Tibial artery (tissue), 4 donors: Measurements from ENCODE around the gene CEP131.
"Not testable (repeated sequence)": the region's sequence is repeated elsewhere in the genome, so short reads cannot be mapped to it uniquely, and the experiment has no call there.

Experiments
- DNase-seq, 2 donors: peaks; one replicate each; pipeline ENCODE4 v3.0.0-alpha.2; 2019
- H3K27ac ChIP-seq, 2 donors: fragments of 200-600 bp; sonication (generic) in 1 of 2; 1 replicate in 1 of 2; 2 replicates in 1 of 2; pipeline ENCODE4 v1.5.1; 2018 to 2019; ENCODE audit warnings: mild to moderate bottlenecking in 1 of 2
- H3K27me3 ChIP-seq, 2 donors: fragments of 200-600 bp; sonication (generic) in 1 of 2; one replicate each; pipeline versions ENCODE4 v1.5.1 to v1.6.0; 2016 to 2019
- H3K36me3 ChIP-seq, 3 donors: fragments of 200-600 bp; sonication (generic) in 2 of 3; one replicate each; pipeline ENCODE4 v1.5.1; 2016 to 2019; ENCODE audit warnings: mild to moderate bottlenecking in 2 of 3
- H3K4me1 ChIP-seq, 4 donors: fragments of 200-600 bp; sonication (generic) in 2 of 4; 1 replicate in 3 of 4; 2 replicates in 1 of 4; pipeline ENCODE4 v1.5.1; 2016 to 2019
- H3K4me3 ChIP-seq, 2 donors: fragments of 200-600 bp; sonication (generic) in 1 of 2; 1 replicate in 1 of 2; 2 replicates in 1 of 2; pipeline ENCODE4 v1.5.1; 2018 to 2019; ENCODE audit warnings: mild to moderate bottlenecking in 2 of 2
- H3K9me3 ChIP-seq, 3 donors: fragments of 200-600 bp; sonication (generic) in 1 of 3; one replicate each; pipeline ENCODE4 v1.5.1; 2016 to 2019
- intact Hi-C: fragments of 100-400 bp; cut with DNase I; formaldehyde crosslinking; loops from one replicate; pipeline ENCODE4 v1.15.0; 2023; ENCODE audit warnings: low total_unique reads
- TF ChIP-seq, protein P1 (sequence below), 2 experiments: fragments of 200-600 bp in 1 of 2; fragments of 450-650 bp in 1 of 2; IDR thresholded peaks; one replicate each; pipeline ENCODE4 v1.5.1; 2017 to 2019; ENCODE audit warnings: antibody characterized with exemption in 2 of 2, mild to moderate bottlenecking in 1 of 2, moderate library complexity in 1 of 2

Gene CEP131

DNA sequence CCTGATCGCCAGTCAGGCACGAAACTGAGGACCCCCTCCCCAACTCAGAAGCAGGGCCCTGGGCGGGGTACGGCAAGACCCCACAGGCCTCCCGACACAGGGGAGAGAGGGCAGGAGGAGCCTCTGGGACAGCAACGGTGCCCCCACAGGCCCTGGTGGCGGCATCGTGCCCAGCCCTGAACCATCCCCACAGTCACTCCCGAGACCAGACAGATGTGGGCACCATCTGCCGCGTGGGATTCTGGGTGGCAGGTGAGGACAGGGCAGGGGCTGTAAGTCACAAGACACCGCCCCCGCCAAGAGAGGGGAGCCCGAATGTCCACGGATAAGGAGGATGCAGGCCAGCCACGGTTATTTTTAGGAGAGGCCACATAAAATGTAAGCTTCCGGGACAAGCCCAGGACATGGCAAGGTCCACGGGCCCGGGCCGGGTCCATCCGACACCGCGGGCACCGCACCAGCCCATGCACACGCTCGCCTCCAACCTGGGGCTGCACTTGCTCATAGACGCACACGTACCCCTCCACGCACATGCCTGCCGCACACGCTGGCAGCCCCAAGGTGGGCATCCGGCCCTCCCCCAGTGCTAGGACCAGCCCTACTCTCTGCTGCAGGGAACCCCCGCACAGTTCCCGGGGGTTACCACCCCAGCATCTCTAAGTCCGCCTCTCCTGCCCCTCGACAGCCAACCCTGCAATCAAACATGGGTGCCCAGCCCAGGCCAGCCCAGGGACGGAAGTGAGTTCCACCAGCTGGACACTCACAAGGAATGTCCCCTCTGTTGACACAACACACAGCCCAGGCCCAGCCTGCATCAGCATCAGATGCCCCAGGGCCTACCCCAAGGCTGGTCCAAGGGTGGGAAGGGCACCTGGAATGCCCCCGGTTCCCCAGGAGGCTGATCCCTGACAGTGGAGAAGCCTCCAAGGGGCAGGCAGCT lies 65.6 kb downstream of the CEP131 start:
- intact Hi-C loops, result no loop called here
- Histone ChIP-seq H3K9me3 (no peaks in the 10 kb centered on the region), H3K36me3 (no peaks in the 10 kb centered on the region), H3K4me1 (peaks cover 0 to 4% (median 0%) of the 10 kb centered on the region in 4 donors), H3K27ac (no peak overlapping the region), H3K27me3 (peaks cover 0 to 47% of the 10 kb centered on the region in 2 donors), H3K4me3 (no peak overlapping the region)
- TF ChIP-seq, protein P1, sequence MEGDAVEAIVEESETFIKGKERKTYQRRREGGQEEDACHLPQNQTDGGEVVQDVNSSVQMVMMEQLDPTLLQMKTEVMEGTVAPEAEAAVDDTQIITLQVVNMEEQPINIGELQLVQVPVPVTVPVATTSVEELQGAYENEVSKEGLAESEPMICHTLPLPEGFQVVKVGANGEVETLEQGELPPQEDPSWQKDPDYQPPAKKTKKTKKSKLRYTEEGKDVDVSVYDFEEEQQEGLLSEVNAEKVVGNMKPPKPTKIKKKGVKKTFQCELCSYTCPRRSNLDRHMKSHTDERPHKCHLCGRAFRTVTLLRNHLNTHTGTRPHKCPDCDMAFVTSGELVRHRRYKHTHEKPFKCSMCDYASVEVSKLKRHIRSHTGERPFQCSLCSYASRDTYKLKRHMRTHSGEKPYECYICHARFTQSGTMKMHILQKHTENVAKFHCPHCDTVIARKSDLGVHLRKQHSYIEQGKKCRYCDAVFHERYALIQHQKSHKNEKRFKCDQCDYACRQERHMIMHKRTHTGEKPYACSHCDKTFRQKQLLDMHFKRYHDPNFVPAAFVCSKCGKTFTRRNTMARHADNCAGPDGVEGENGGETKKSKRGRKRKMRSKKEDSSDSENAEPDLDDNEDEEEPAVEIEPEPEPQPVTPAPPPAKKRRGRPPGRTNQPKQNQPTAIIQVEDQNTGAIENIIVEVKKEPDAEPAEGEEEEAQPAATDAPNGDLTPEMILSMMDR (IDR thresholded peaks at IDR 0.05), result no peak
- no peak for DNase-seq

DNA sequence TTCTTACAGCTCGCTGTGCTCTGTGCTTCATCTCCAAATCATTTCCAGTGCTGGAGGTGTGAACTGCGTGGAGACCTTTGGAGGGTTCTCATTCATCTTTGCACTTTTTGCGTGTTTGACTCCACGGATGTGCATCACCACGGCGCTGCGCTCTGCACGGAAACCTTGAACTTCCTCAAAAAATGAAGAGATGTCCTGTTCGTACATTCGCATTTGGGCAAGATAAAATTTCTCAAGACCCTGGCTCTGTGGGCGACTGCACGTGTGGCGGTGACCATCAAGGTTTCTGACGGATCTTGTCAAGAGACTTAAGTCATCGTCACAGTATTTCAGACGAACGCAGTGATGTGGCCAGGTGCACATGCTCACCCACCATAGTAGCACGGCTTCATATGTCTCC lies 67.8 kb downstream of the CEP131 start:
- Histone ChIP-seq H3K4me1 (peaks cover 0 to 2% (median 0%) of the 10 kb centered on the region in 4 donors), H3K36me3 (no peaks in the 10 kb centered on the region), H3K27me3 (peaks cover 0 to 38% of the 10 kb centered on the region in 2 donors), H3K4me3 (no peak overlapping the region), H3K27ac (no peak overlapping the region), H3K9me3 (no peaks in the 10 kb centered on the region)
- TF ChIP-seq, protein P1 (IDR thresholded peaks at IDR 0.05), result no peak
- intact Hi-C loops, result no loop called here
- no peak for DNase-seq

DNA sequence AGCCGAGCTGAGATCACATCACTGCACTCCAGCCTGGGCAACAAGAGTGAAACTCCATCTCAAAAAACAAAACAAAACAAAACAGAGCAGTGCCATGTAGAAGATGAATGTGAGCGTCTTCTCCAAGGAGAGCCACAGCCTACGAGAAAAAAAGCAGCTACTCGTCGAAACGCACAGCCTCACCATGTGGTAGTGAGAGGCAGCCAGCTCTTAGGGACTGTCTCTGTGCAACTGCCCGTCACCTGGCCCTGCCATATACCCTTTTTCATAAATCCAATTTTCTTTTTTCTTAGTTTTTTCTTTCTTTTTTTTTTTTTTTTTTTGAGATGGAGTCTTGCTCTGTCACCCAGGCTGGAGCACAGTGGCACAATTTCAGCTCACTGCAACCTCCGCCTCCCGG lies 68.7 kb downstream of the CEP131 start:
- H3K9me3 ChIP-seq, H3K4me1 ChIP-seq, DNase-seq, H3K4me3 ChIP-seq, intact Hi-C loops, H3K36me3 ChIP-seq, H3K27ac ChIP-seq: not testable (repeated sequence)
- peaks cover 0 to 38% of the 10 kb centered on the region in 2 donors for H3K27me3 ChIP-seq

- Histone ChIP-seq H3K27me3 (peaks cover 0 to 36% of the 10 kb centered on the region in 2 donors), H3K27ac (no peak overlapping the region), H3K4me1 (no peaks in the 10 kb centered on the region), H3K9me3 (no peaks in the 10 kb centered on the region), H3K4me3 (no peak overlapping the region), H3K36me3 (no peaks in the 10 kb centered on the region)
- DNase-seq, result no peak
- TF ChIP-seq, protein P1 (IDR thresholded peaks at IDR 0.05), result no peak
- intact Hi-C loops, result no loop called here
These were observed 69.4 kb downstream of the CEP131 start for GRCh38 chr17:81153340-81153803.

DNA sequence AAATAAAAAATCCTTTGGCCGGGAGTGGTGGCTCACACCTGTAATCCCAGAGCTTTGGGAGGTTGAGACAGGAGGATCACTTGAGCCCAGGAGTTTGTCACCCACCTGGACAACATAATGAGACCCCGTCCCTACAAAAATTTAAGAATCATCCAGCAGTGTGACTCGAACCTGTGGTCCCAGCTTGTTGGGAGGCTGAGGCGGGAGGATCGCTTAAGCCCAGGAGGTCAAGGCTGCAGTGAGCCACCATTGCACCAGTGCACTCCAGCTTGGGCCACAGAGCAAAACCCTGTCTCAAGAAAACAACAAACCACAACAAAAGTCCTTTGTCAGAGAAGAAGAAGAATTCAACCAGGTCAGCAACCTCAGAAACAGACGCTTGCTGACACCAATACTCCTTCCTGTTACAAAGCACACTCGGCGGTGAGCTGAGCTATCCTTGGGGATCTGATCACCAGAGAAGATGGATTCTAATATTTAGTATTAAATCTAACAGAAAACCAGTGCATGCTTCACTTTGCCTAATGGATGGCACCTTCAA lies 70.4 kb downstream of the CEP131 start:
- Histone ChIP-seq H3K36me3 (no peaks in the 10 kb centered on the region), H3K4me3 (no peak overlapping the region), H3K4me1 (no peaks in the 10 kb centered on the region), H3K27me3 (peaks cover 0 to 31% of the 10 kb centered on the region in 2 donors), H3K27ac (no peak overlapping the region), H3K9me3 (no peaks in the 10 kb centered on the region)
- intact Hi-C loops, result no loop called here
- no peak for DNase-seq
- TF ChIP-seq, protein P1 (IDR thresholded peaks at IDR 0.05), result no peak

GRCh38 chr17:81151278-81151677 lies 71.5 kb downstream of the CEP131 start:
- Histone ChIP-seq H3K27ac (no peak overlapping the region), H3K36me3 (no peaks in the 10 kb centered on the region), H3K27me3 (peaks cover 0 to 28% of the 10 kb centered on the region in 2 donors), H3K4me3 (no peak overlapping the region), H3K9me3 (no peaks in the 10 kb centered on the region), H3K4me1 (no peaks in the 10 kb centered on the region)
- intact Hi-C loops, result no loop called here
- TF ChIP-seq, protein P1 (IDR thresholded peaks at IDR 0.05), result no peak
- DNase-seq, result no peak
